Aorta (tissue), 5 donors: ENCODE results near the gene AGBL4. TPM values are rescaled to one million over a fixed set of nuclear protein-coding genes. Genes with fewer than 3 reads are reported as not detected.
"Not testable (repeated sequence)": the region's sequence is repeated elsewhere in the genome, so short reads cannot be mapped to it uniquely, and the experiment has no call there.

Source experiments
- ATAC-seq: fragments of 200-7000 bp; cut with Tn5 transposase; one replicate; pipeline ENCODE4 v1.9.1; 2022; ENCODE audit warnings: moderate library complexity; ENCODE audit not compliant: low FRiP score
- DNase-seq, 2 donors: peaks; one replicate each; pipeline ENCODE4 v3.0.0-alpha.2; 2020
- H3K27ac ChIP-seq, 2 donors: one replicate each; pipeline ENCODE4 v1.5.1; 2013; ENCODE audit warnings: low read length in 2 of 2, mild to moderate bottlenecking in 2 of 2, moderate library complexity in 2 of 2, control low read depth in 1 of 2, inconsistent platforms in 1 of 2, low read depth in 1 of 2
- H3K27me3 ChIP-seq, 2 donors: one replicate each; pipeline ENCODE4 v1.6.1; 2013; ENCODE audit warnings: control low read depth in 1 of 2, low read length in 1 of 2, mild to moderate bottlenecking in 1 of 2, moderate library complexity in 1 of 2; ENCODE audit not compliant: insufficient read depth in 2 of 2, control insufficient read depth in 1 of 2
- H3K36me3 ChIP-seq, 2 donors: one replicate each; pipeline ENCODE4 v1.6.1; 2013; ENCODE audit warnings: control low read depth in 1 of 2, low read length in 1 of 2, mild to moderate bottlenecking in 1 of 2; ENCODE audit not compliant: insufficient read depth in 2 of 2, control insufficient read depth in 1 of 2
- H3K4me1 ChIP-seq, 2 donors: one replicate each; pipeline ENCODE4 v1.6.1; 2013; ENCODE audit warnings: low read length in 2 of 2, control low read depth in 1 of 2, mild to moderate bottlenecking in 1 of 2, moderate library complexity in 1 of 2; ENCODE audit not compliant: insufficient read depth in 2 of 2, control insufficient read depth in 1 of 2
- H3K4me3 ChIP-seq, 2 donors: one replicate each; pipeline ENCODE4 v1.5.1; 2013; ENCODE audit warnings: low read length in 2 of 2, control low read depth in 1 of 2, mild to moderate bottlenecking in 1 of 2
- H3K9me3 ChIP-seq: one replicate; pipeline ENCODE4 v1.6.1; 2013; ENCODE audit warnings: mild to moderate bottlenecking, low read length; ENCODE audit not compliant: control insufficient read depth
- WGBS, 2 donors: extraction: QIAGEN DNeasy Blood & Tissue Kit; methylation state at CpG; one replicate each; pipeline ENCODE4 v1.1.7; 2013; 5-methylcytosine and 5-hydroxymethylcytosine counted together
- intact Hi-C, 2 donors: fragments of 100-400 bp; cut with DNase I; formaldehyde crosslinking; loops; one replicate each; pipeline versions ENCODE4 v1.14.2 to v1.15.0; 2022
- polyA plus RNA-seq, 2 donors: library from polyadenylated mRNA; stranded (reverse); fragments of 200-250 nt; gene quantifications; one replicate each; pipeline ENCODE4 v1.2.3, GENCODE V29; 2013
- total RNA-seq, 2 donors: library from RNA; stranded (reverse); fragmentation: NEBNext Ultra II Directional; extraction: Animal tissue kit (Norgen Biotek cat#: 25700); gene quantifications; one replicate each; pipeline ENCODE4 v1.2.1, GENCODE V29; 2021
- donor health status: healthy with polysubstance abuse.
- donor health status: Bipolar disorder and iron deficiency.
- donor health status: DM: no; HTN: no; CAD: no.
- donor health status: DM: no; HTN: no; CAD: no.
- donor health status: DM: yes; HTN: yes; CAD: no.

AGBL4 gene
- total and polyA plus RNA-seq, 4 donors, result 0.18 TPM; not detected in 3

DNA sequence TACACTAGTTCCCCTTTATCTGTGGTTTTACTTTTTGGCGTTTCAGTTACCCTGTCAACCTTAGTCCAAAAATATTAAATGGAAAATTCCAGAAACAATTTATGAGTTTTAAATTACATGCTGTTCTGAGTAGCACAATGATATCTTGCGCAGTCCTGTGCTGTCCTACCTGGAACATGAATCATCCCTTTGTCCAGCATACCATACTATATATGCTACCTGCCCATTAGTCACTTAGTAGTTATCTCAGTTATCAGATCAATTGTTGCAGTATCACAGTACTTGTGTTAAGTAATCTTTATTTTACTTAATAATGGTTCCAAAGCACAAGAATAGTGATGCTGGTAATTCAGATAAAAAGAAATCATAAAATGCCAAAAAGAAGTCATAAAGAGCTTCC lies 52.7 kb downstream of the AGBL4 start:
- WGBS, 2 donors, result 71 to 75% methylated on average over 2 of the region's 2 CpGs
- Histone ChIP-seq H3K9me3 (no peaks in the 10 kb centered on the region), H3K4me3 (no peak overlapping the region), H3K36me3 (no peaks in the 10 kb centered on the region), H3K27me3 (no peaks in the 10 kb centered on the region), H3K4me1 (no peaks in the 10 kb centered on the region), H3K27ac (no peak overlapping the region)
- intact Hi-C loops, result no loop called here
- ATAC-seq, result no peak
- no peak for DNase-seq

DNA sequence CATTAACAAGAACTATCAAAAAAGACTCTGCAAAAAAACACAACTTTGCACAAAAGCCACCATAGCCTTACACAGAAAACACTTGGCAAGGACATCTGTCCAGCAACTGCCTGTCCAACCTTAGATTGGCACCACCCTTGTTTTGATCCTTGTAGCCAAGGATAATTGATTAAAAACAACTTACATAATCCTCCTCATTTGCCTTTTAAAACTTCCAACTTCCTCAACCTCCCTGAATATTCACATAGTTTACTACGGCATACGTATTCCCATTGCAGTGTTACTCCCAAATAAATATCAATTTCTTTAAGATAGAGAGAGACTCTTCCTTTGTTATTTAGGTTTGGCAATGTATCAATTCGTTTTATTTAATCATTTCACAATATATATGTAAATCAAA lies 72.4 kb downstream of the AGBL4 start:
- Histone ChIP-seq H3K4me3 (no peak overlapping the region), H3K36me3 (no peaks in the 10 kb centered on the region), H3K4me1 (no peaks in the 10 kb centered on the region), H3K9me3 (no peaks in the 10 kb centered on the region), H3K27ac (no peak overlapping the region), H3K27me3 (no peaks in the 10 kb centered on the region)
- WGBS, 2 donors, result 60 to 61% methylated on average over 3 of the region's 3 CpGs
- intact Hi-C loops, result no loop called here
- no peak for ATAC-seq
- no peak for DNase-seq

DNA sequence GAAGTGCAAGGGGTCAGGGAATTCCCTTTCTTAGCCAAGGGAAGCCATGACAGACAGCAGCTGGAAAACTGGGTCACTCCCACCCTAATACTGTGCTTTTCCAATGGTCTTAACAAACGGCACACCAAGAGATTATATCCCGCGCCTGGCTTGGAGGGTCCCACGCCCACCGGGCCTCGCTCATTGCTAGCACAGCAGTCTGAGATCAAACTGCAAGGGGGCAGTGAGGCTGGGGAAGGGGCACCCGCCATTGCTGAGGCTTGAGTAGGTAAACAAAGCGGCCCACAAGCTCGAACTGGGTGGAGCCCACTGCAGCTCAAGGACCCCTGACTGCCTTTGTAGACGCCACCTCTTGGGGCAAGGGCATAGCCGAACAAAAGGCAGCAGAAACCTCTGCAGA lies 108.5 kb downstream of the AGBL4 start:
- H3K36me3 ChIP-seq, intact Hi-C loops, H3K9me3 ChIP-seq, H3K27me3 ChIP-seq, ATAC-seq, H3K4me1 ChIP-seq, H3K4me3 ChIP-seq, H3K27ac ChIP-seq: not testable (repeated sequence)
- WGBS, 2 donors, result 83 to 89% methylated on average over 11 of the region's 11 CpGs
- peak in 1 of 2 donors; percentile 39 for DNase-seq

DNA sequence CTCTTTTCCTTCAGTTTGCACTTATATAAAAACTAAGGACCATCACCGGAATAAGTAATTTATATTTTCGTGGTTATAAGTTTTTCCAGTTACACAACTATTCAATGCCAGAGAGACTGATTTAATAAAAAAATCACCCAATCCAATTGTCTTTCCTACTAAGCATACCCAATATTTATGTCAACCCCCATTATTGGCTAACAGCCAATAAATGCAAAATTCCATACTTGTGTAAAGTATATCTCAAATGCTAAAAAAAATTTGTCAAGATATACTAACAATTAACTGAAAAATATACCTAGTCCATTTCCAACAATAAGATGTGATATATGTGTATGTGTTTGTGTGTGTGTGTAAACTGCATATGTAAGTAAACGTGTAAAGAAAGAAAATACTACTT lies 117.4 kb downstream of the AGBL4 start:
- H3K4me1 ChIP-seq, result no peaks in the 10 kb centered on the region
- no peaks in the 10 kb centered on the region for H3K27me3 ChIP-seq
- H3K4me3 ChIP-seq, result no peak overlapping the region
- H3K36me3 ChIP-seq, result no peaks in the 10 kb centered on the region
- no peak for ATAC-seq
- H3K9me3 ChIP-seq, result no peaks in the 10 kb centered on the region
- intact Hi-C loops, result no loop called here
- no peak overlapping the region for H3K27ac ChIP-seq
- WGBS, 2 donors, result 53 to 61% methylated on average over 3 of the region's 3 CpGs
- DNase-seq, result no peak

DNA sequence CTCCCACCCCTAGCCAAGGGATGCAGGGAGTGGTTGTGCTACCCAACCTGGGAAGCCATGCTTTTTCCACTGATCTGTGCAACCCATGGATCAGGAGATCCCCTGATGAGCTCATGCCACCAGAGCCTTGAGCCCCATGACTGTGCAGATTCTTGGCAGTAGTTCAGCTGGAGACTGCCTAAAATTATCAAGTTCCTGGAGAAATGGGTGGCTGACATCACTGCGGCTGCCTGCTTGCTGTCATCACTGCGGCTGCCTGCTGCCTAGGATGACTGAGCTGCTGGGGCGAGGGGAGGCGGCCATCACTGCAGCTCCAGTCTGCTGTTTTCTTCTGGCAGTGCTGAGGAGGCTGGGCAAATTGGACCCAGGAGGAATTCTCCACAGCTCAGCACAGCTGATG lies 159.2 kb downstream of the AGBL4 start:
- Histone ChIP-seq H3K36me3 (no peaks in the 10 kb centered on the region), H3K27ac (no peak overlapping the region), H3K27me3 (no peaks in the 10 kb centered on the region), H3K4me3 (no peak overlapping the region), H3K4me1 (no peaks in the 10 kb centered on the region), H3K9me3 (peaks cover 2% of the 10 kb centered on the region)
- intact Hi-C loops, result no loop called here
- DNase-seq (no peak), ATAC-seq (no peak)
- 55 to 61% methylated on average over 4 of the region's 4 CpGs for WGBS, 2 donors

DNA sequence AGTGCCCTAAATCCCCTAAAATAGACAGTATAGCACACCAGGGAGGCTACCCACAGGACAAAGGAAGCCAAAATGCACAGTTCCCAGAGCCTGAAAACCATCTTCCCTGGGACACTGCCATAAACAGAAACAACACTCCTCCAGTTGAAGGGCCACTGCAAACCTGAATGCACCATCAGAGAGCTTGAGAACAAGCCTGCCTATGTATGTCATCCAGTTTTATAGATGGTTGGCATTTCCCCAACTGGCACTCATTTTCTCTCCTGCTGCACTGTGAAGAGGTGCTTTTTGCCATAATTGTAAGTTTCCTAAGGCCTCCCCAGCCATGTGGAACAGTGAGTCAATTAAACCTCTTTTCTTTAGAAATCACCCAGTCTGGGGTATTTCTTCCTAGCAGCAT lies 169.0 kb downstream of the AGBL4 start:
- no peaks in the 10 kb centered on the region for H3K36me3 ChIP-seq
- no peak for DNase-seq
- no peak overlapping the region for H3K27ac ChIP-seq
- no peaks in the 10 kb centered on the region for H3K4me1 ChIP-seq
- no peaks in the 10 kb centered on the region for H3K27me3 ChIP-seq
- intact Hi-C loops, result no loop called here
- no peak overlapping the region for H3K4me3 ChIP-seq
- ATAC-seq, result no peak
- no peaks in the 10 kb centered on the region for H3K9me3 ChIP-seq

DNA sequence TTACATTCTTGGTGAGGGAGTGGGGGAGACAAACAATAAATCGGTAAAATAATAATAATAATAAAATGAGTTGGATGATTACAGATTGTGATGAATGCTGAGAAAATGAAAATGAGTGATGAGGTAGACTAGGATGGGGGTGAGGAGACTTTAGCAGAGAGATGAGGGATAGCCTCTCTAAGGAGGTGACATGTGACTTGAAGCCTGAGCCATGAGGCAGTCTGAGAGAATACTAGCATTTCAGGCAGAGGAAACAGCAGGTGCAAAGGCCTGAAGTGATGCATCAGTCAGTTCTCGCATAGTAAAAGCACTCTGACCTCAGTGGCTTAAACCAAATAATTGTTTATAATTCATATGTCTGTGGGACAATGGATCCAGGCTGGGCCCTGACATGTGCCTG lies 181.2 kb downstream of the AGBL4 start:
- intact Hi-C loops, result no loop called here
- Histone ChIP-seq H3K4me1 (no peaks in the 10 kb centered on the region), H3K27me3 (no peaks in the 10 kb centered on the region), H3K9me3 (peaks cover 17% of the 10 kb centered on the region), H3K36me3 (no peaks in the 10 kb centered on the region), H3K27ac (no peak overlapping the region), H3K4me3 (no peak overlapping the region)
- 86 to 88% methylated on average over 2 of the region's 2 CpGs for WGBS, 2 donors
- ATAC-seq, result no peak
- DNase-seq, result no peak

DNA sequence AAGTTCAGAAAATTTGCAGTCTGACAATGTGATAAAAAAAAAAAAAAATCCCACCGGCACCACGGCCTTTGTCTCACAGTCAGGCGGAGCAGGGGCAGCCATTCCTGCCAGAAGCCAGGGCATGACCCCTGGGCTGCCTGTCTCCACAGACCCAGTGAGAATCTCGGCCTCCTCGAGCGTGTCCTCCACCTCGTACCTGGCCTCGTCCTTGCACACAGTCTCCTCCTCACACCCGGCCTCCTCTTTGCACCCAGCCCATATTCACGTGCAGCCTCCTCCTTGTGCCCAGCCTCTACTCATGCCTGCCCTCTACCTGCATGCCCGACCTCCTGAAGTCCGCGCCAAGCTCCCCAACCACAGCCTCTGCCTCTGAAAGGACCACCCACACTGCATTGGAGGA lies 182.0 kb downstream of the AGBL4 start:
- H3K4me1 ChIP-seq, result no peaks in the 10 kb centered on the region
- no peak overlapping the region for H3K27ac ChIP-seq
- WGBS, 2 donors, result 88 to 89% methylated on average over 13 of the region's 13 CpGs
- ATAC-seq, result peak; percentile 45
- H3K27me3 ChIP-seq, result no peaks in the 10 kb centered on the region
- no peak overlapping the region for H3K4me3 ChIP-seq
- no peaks in the 10 kb centered on the region for H3K36me3 ChIP-seq
- H3K9me3 ChIP-seq, result peaks cover 17% of the 10 kb centered on the region
- no peak for DNase-seq
- intact Hi-C loops, result no loop called here

DNA sequence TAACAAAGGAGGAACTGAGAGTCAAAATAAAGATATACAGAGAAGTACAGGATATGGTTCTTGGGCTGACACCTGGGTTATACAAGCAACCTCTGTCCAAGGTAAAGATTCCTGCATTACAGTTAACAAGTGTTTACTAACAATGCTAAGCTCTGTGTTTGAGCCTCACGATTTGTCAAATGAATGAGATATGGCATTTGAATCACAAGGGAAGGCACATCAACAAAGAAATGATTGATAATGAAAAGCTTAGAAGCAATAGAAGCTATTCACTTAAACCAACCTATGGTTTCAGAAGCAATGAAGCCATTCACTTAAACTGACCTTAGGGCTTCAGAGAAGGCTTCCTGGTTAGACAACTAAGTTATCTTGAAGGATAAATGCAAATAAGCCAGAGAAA lies 199.5 kb downstream of the AGBL4 start:
- no peaks in the 10 kb centered on the region for H3K4me1 ChIP-seq
- H3K27me3 ChIP-seq, result no peaks in the 10 kb centered on the region
- WGBS, 2 donors, result 17 to 34% methylated on average over 1 of the region's 1 CpG
- DNase-seq (no peak), ATAC-seq (no peak)
- no peak overlapping the region for H3K27ac ChIP-seq
- no peaks in the 10 kb centered on the region for H3K36me3 ChIP-seq
- H3K4me3 ChIP-seq, result no peak overlapping the region
- no peaks in the 10 kb centered on the region for H3K9me3 ChIP-seq
- intact Hi-C loops, result no loop called here
